GM19324 (cell line): ENCODE measurements around the gene ERCC8.

ENCODE experiments used
- ATAC-seq: cut with Tn5 transposase; IDR thresholded peaks from one replicate; pipeline ENCODE4 v1.9.1; 2021; ENCODE audit warnings: mild to moderate bottlenecking, moderate library complexity; ENCODE audit not compliant: unreplicated experiment, low FRiP score

Gene ERCC8

GRCh38 chr5:60842871-60843385 is 101.9 kb downstream of the ERCC8 start:
- ATAC-seq = no peak

GRCh38 chr5:60841361-60841760 is 103.5 kb downstream of the ERCC8 start:
- no peak for ATAC-seq

- ATAC-seq = no peak
Observed at GRCh38 chr5:60836131-60836530, 108.7 kb downstream of the ERCC8 start.

GRCh38 chr5:60835554-60835953 is 109.3 kb downstream of the ERCC8 start:
- ATAC-seq = no peak

GRCh38 chr5:60833520-60833919 is 111.3 kb downstream of the ERCC8 start:
- no peak for ATAC-seq

GRCh38 chr5:60830581-60831127 is 114.2 kb downstream of the ERCC8 start:
- peak; percentile 54 for ATAC-seq

GRCh38 chr5:60829490-60830266 is 115.2 kb downstream of the ERCC8 start:
- no peak for ATAC-seq

- no peak for ATAC-seq
Observed at GRCh38 chr5:60827201-60827600, 117.7 kb downstream of the ERCC8 start.

- ATAC-seq = peak; percentile 31
Observed at GRCh38 chr5:60826653-60827052, 118.2 kb downstream of the ERCC8 start.
